Spleen (tissue), 11 donors: ENCODE results near the gene YPEL4. TPM values are rescaled to one million over a fixed set of nuclear protein-coding genes. Genes with fewer than 3 reads are reported as not detected.

ENCODE experiments used
- DNase-seq: peaks from one replicate; pipeline ENCODE4 v3.0.0-alpha.2; 2020
- H3K27ac ChIP-seq, 8 donors: fragments of 200-600 bp; sonication (generic) in 7 of 8; 1 replicate in 4 of 8; 2 replicates in 4 of 8; pipeline versions ENCODE4 v1.5.0 to v1.8.0; 2016 to 2021; ENCODE audit warnings: inconsistent platforms in 4 of 8, mild to moderate bottlenecking in 4 of 8, moderate library complexity in 1 of 8
- H3K27me3 ChIP-seq, 7 donors: fragments of 200-600 bp; sonication (generic) in 6 of 7; replicated peaks in 1 of 7; 1 replicate in 4 of 7; 2 replicates in 3 of 7; pipeline versions ENCODE4 v1.5.0 to v1.8.0; 2016 to 2021; ENCODE audit warnings: inconsistent platforms in 3 of 7, mild to moderate bottlenecking in 1 of 7
- H3K36me3 ChIP-seq, 6 donors: fragments of 200-600 bp; sonication (generic) in 5 of 6; 1 replicate in 4 of 6; 2 replicates in 2 of 6; pipeline versions ENCODE4 v1.5.0 to v1.8.0; 2016 to 2021; ENCODE audit warnings: inconsistent platforms in 2 of 6
- H3K4me1 ChIP-seq, 6 donors: fragments of 200-600 bp; sonication (generic) in 5 of 6; 1 replicate in 3 of 6; 2 replicates in 3 of 6; pipeline versions ENCODE4 v1.5.0 to v1.8.0; 2016 to 2021; ENCODE audit warnings: inconsistent platforms in 3 of 6
- H3K4me3 ChIP-seq, 8 donors: fragments of 200-600 bp; sonication (generic) in 7 of 8; 1 replicate in 4 of 8; 2 replicates in 4 of 8; pipeline versions ENCODE4 v1.5.0 to v1.8.0; 2016 to 2021; ENCODE audit warnings: inconsistent platforms in 4 of 8, mild to moderate bottlenecking in 4 of 8, moderate library complexity in 2 of 8
- H3K9me3 ChIP-seq, 8 donors: fragments of 200-600 bp; sonication (generic) in 7 of 8; 1 replicate in 4 of 8; 2 replicates in 4 of 8; pipeline versions ENCODE4 v1.5.0 to v1.8.0; 2016 to 2021; ENCODE audit warnings: inconsistent platforms in 4 of 8
- POLR2A ChIP-seq, 3 donors: fragments of 450-650 bp; IDR thresholded peaks; one replicate each; pipeline ENCODE4 v1.5.1; 2017; ENCODE audit warnings: antibody characterized with exemption in 3 of 3, mild to moderate bottlenecking in 1 of 3
- POLR2AphosphoS5 ChIP-seq, 3 donors: sonication (generic); formaldehyde crosslinking; IDR thresholded peaks; one replicate each; pipeline ENCODE4 v1.5.1; 2017; ENCODE audit warnings: antibody characterized with exemption in 3 of 3
- WGBS, 5 donors: extraction: QIAGEN DNeasy Blood & Tissue Kit in 3 of 5; methylation state at CpG; one replicate each; pipeline versions ENCODE4 v1.1.5 to v1.1.7; 2013 to 2018; 5-methylcytosine and 5-hydroxymethylcytosine counted together
- intact Hi-C: fragments of 100-400 bp; cut with DNase I; formaldehyde crosslinking; loops from one replicate; pipeline ENCODE4 v1.15.0; 2023; ENCODE audit warnings: low total_unique reads
- polyA plus RNA-seq, 3 donors: library from polyadenylated mRNA; stranded (reverse); fragments of 200-250 nt; gene quantifications; one replicate each; pipeline ENCODE4 v1.2.1, GENCODE V29; 2013
- total RNA-seq, 7 donors: library from RNA; depleted of rRNA in 3 of 7; stranded (reverse); fragments of >200 nt in 3 of 7; fragmentation: NEBNext Ultra II Directional in 4 of 7; extraction: Animal tissue kit (Norgen Biotek cat#: 25700) in 4 of 7; gene quantifications; one replicate each; pipeline versions ENCODE4 v1.1.0 to v1.2.1, GENCODE V29; 2016 to 2021
- TF ChIP-seq, protein P1 (sequence below), 11 experiments: fragments of 200-600 bp in 7 of 11; fragments of 450-650 bp in 4 of 11; sonication (generic) in 4 of 11; IDR thresholded peaks in 8 of 11; conservative IDR thresholded peaks in 3 of 11; 1 replicate in 7 of 11; 2 replicates in 4 of 11; pipeline versions ENCODE4 v1.4.0 to v1.8.0; 2016 to 2021; ENCODE audit warnings: antibody characterized with exemption in 11 of 11, inconsistent platforms in 4 of 11, mild to moderate bottlenecking in 1 of 11
- donor health status: healthy with polysubstance abuse.
- donor health status: DM: no; HTN: no; CAD: no; lungs with moderate emphysema.
- donor health status: DM: no; HTN: no; CAD: no.
- donor health status: Bipolar disorder and iron deficiency.
- donor health status: healthy.
- donor health status: DM: no; HTN: no; CAD: no.
- donor health status: DM: yes; HTN: yes; CAD: no.

Gene YPEL4
- total and polyA plus RNA-seq, 10 donors, result 0.63 to 8.3 (median 1.9) TPM

DNA sequence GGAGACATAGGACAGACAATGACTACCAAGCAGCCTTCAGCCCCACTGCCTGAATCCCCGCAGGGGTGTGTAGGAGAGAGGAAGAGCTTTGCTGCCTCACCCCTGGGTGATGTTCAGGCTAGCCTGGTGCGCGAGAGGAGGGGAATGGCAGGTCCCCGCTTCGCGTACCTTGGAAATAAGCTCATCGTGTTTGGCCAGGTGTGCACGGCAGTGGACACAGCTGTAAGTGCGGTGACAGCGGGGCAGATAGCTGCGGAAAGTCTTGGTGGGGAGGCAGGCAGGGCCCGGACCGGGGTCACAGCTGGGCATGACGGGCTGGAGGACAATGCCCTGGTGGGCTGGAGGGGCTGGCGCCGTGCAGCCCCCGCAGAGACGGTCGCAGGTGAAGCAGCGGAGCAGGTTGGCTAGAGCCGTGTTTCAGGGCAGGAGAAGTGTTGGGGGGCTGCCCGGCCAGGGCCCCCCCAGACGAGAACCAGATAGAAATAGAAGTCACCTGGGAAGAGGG lies 2.9 kb downstream of the YPEL4 start:
- Histone ChIP-seq H3K27ac (no peak overlapping the region), H3K9me3 (no peaks in the 10 kb centered on the region), H3K27me3 (peaks cover 0 to 66% (median 31%) of the 10 kb centered on the region in 7 donors), H3K4me3 (peak overlapping the region in 2 of 8 donors; percentile 7 to 15), H3K36me3 (no peaks in the 10 kb centered on the region), H3K4me1 (peaks cover 19 to 68% (median 50%) of the 10 kb centered on the region in 6 donors)
- intact Hi-C loops, result loop anchor here (10.0 kb wide), 1 partner anchor 302 kb away; no protein-coding TSS in a partner anchor
- TF ChIP-seq, protein P1, sequence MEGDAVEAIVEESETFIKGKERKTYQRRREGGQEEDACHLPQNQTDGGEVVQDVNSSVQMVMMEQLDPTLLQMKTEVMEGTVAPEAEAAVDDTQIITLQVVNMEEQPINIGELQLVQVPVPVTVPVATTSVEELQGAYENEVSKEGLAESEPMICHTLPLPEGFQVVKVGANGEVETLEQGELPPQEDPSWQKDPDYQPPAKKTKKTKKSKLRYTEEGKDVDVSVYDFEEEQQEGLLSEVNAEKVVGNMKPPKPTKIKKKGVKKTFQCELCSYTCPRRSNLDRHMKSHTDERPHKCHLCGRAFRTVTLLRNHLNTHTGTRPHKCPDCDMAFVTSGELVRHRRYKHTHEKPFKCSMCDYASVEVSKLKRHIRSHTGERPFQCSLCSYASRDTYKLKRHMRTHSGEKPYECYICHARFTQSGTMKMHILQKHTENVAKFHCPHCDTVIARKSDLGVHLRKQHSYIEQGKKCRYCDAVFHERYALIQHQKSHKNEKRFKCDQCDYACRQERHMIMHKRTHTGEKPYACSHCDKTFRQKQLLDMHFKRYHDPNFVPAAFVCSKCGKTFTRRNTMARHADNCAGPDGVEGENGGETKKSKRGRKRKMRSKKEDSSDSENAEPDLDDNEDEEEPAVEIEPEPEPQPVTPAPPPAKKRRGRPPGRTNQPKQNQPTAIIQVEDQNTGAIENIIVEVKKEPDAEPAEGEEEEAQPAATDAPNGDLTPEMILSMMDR (IDR thresholded peaks at IDR 0.05 in 8 of 11, conservative IDR thresholded peaks at IDR 0.05 in 3 of 11), result no peak
- TF ChIP-seq POLR2AphosphoS5 (IDR thresholded peaks at IDR 0.05), result peak in 2 of 3 donors; percentile 26 to 68
- WGBS, 5 donors, result 8 to 17% (median 12%) methylated on average over 22 to 23 of the region's 23 CpGs
- no peak for DNase-seq

- intact Hi-C loops, result loop anchor here (10.0 kb wide), 1 partner anchor 301 kb away; no protein-coding TSS in a partner anchor
- Histone ChIP-seq H3K36me3 (no peaks in the 10 kb centered on the region), H3K9me3 (no peaks in the 10 kb centered on the region), H3K27me3 (peaks cover 0 to 66% (median 31%) of the 10 kb centered on the region in 7 donors), H3K4me1 (peaks cover 19 to 70% (median 52%) of the 10 kb centered on the region in 6 donors), H3K4me3 (peak overlapping the region in 2 of 8 donors; percentile 7 to 15), H3K27ac (peak overlapping the region in 4 of 8 donors; percentile 14 to 57 (median 30))
- DNase-seq, result no peak
- TF ChIP-seq POLR2A (IDR thresholded peaks at IDR 0.05), result no peak
- TF ChIP-seq POLR2AphosphoS5 (IDR thresholded peaks at IDR 0.05), result no peak
- TF ChIP-seq, protein P1 (IDR thresholded peaks at IDR 0.05 in 8 of 11, conservative IDR thresholded peaks at IDR 0.05 in 3 of 11), result no peak
- WGBS, 5 donors, result 21 to 29% (median 23%) methylated on average over 10 of the region's 10 CpGs
These were observed 3.4 kb downstream of the YPEL4 start for GRCh38 chr11:57646194-57646798.

GRCh38 chr11:57645689-57646085 lies 4.0 kb downstream of the YPEL4 start:
- H3K27me3 ChIP-seq, result peaks cover 0 to 66% (median 31%) of the 10 kb centered on the region in 7 donors
- no peak overlapping the region for H3K4me3 ChIP-seq
- WGBS, 5 donors, result 11 to 25% (median 15%) methylated on average over 3 to 5 of the region's 5 CpGs
- no peaks in the 10 kb centered on the region for H3K36me3 ChIP-seq
- DNase-seq, result no peak
- intact Hi-C loops, result loop anchor here (10.0 kb wide), 1 partner anchor 301 kb away; no protein-coding TSS in a partner anchor
- TF ChIP-seq, protein P1 (IDR thresholded peaks at IDR 0.05 in 8 of 11, conservative IDR thresholded peaks at IDR 0.05 in 3 of 11), result no peak
- peak in 1 of 3 donors; percentile 18 for TF ChIP-seq POLR2AphosphoS5 (IDR thresholded peaks at IDR 0.05)
- TF ChIP-seq POLR2A (IDR thresholded peaks at IDR 0.05), result no peak
- peaks cover 19 to 76% (median 52%) of the 10 kb centered on the region in 6 donors for H3K4me1 ChIP-seq
- H3K9me3 ChIP-seq, result no peaks in the 10 kb centered on the region
- H3K27ac ChIP-seq, result peak overlapping the region in 5 of 8 donors; percentile 14 to 57 (median 40)
